NCI-H2107 treated with DMSO at 0.1 percent for 48 hours (cell line): ENCODE results near the gene TRNP1.
"Not testable (repeated sequence)": the region's sequence is repeated elsewhere in the genome, so short reads cannot be mapped to it uniquely, and the experiment has no call there.

ENCODE experiments used
- DNase-seq: peaks from one replicate; lab custom pipeline; 2025; ENCODE audit not compliant: unreplicated experiment; lab: John Stamatoyannopoulos, UW

Gene TRNP1

GRCh38 chr1:26993237-26994019 lies at the start of gene TRNP1:
Gene TRNP1, plus strand, starts transcription at chr1:26993692. Its CDS starts 95 bp downstream, at chr1:26993787.
- DNase-seq, result peak; percentile 32

- DNase-seq, result no peak
Observed at GRCh38 chr1:26945138-26945537, 48.4 kb upstream of the TRNP1 start.

GRCh38 chr1:26945728-26946127 lies 47.8 kb upstream of the TRNP1 start:
- DNase-seq, result no peak

- no peak for DNase-seq
Observed at GRCh38 chr1:26946270-26946669, 47.2 kb upstream of the TRNP1 start.

GRCh38 chr1:26948725-26949057 lies 44.8 kb upstream of the TRNP1 start:
- DNase-seq, result not testable (repeated sequence)

GRCh38 chr1:26949266-26949925 lies 44.1 kb upstream of the TRNP1 start:
- DNase-seq, result no peak

- no peak for DNase-seq
Observed at GRCh38 chr1:26949926-26950319, 43.6 kb upstream of the TRNP1 start.

- no peak for DNase-seq
Observed at GRCh38 chr1:26950602-26951001, 42.9 kb upstream of the TRNP1 start.

GRCh38 chr1:26951216-26951615 lies 42.3 kb upstream of the TRNP1 start:
- no peak for DNase-seq

GRCh38 chr1:26951821-26952497 lies 41.5 kb upstream of the TRNP1 start:
- no peak for DNase-seq

GRCh38 chr1:26953374-26953773 lies 40.1 kb upstream of the TRNP1 start:
- no peak for DNase-seq

GRCh38 chr1:26956321-26956720 lies 37.2 kb upstream of the TRNP1 start:
- no peak for DNase-seq

- DNase-seq, result no peak
Observed at GRCh38 chr1:26957306-26957705, 36.2 kb upstream of the TRNP1 start.

- no peak for DNase-seq
Observed at GRCh38 chr1:26959270-26959669, 34.2 kb upstream of the TRNP1 start.

- DNase-seq, result peak; percentile 52
Observed at GRCh38 chr1:26959722-26960624, 33.5 kb upstream of the TRNP1 start, which contains the start of gene KDF1. Gene KDF1, minus strand, starts transcription at chr1:26960468. Its CDS starts 8,088 bp downstream, at chr1:26952380.

GRCh38 chr1:26960625-26960966 lies 32.9 kb upstream of the TRNP1 start:
- no peak for DNase-seq

- no peak for DNase-seq
Observed at GRCh38 chr1:26961826-26962225, 31.7 kb upstream of the TRNP1 start.

- no peak for DNase-seq
Observed at GRCh38 chr1:26965213-26965612, 28.3 kb upstream of the TRNP1 start.

GRCh38 chr1:26965628-26966027 lies 27.9 kb upstream of the TRNP1 start:
- no peak for DNase-seq

- no peak for DNase-seq
Observed at GRCh38 chr1:26970810-26971209, 22.7 kb upstream of the TRNP1 start.

- DNase-seq, result no peak
Observed at GRCh38 chr1:26971590-26971989, 21.9 kb upstream of the TRNP1 start.
